ENCODE data around the gene PAPOLB. TPM values are rescaled to one million over a fixed set of nuclear protein-coding genes. Genes with fewer than 3 reads are reported as not detected.

The PAPOLB gene
- total RNA-seq, 4 donors from 2014 or later, result 0.10 TPM; not detected in 3

- no peaks in the 10 kb centered on the region for H3K36me3 ChIP-seq
- in situ Hi-C loops (cut with MboI; ENCODE audit: low sequenced_read_pairs in 4 of 4) (no loop called here), intact Hi-C loops (cut with DNase I; ENCODE audit: low total_unique reads) (no loop called here)
- H3K27ac ChIP-seq, result no peak overlapping the region
- H3K27me3 ChIP-seq, result no peaks in the 10 kb centered on the region
- TF ChIP-seq CTCF (IDR thresholded peaks at IDR 0.05 in 4 of 5, conservative IDR thresholded peaks at IDR 0.05 in 1 of 5) (no peak), POLR2A (IDR thresholded peaks at IDR 0.05) (no peak)
- no peaks in the 10 kb centered on the region for H3K4me1 ChIP-seq
- ATAC-seq, result no peak
- no peak overlapping the region for H3K4me3 ChIP-seq
- H3K9me3 ChIP-seq, result no peaks in the 10 kb centered on the region
- no peak for DNase-seq
Measured at GRCh38 chr7:4833691-4834600, 27.9 kb downstream of the PAPOLB start.

GRCh38 chr7:4833176-4833575, 28.7 kb downstream of the PAPOLB start:
- ATAC-seq (no peak), DNase-seq (no peak)
- in situ Hi-C loops (cut with MboI; ENCODE audit: low sequenced_read_pairs in 4 of 4), result no loop called here
- H3K9me3 ChIP-seq, result no peaks in the 10 kb centered on the region
- H3K27ac ChIP-seq, result no peak overlapping the region
- intact Hi-C loops (cut with DNase I; ENCODE audit: low total_unique reads), result no loop called here
- no peak overlapping the region for H3K4me3 ChIP-seq
- TF ChIP-seq CTCF (IDR thresholded peaks at IDR 0.05 in 4 of 5, conservative IDR thresholded peaks at IDR 0.05 in 1 of 5) (no peak), POLR2A (IDR thresholded peaks at IDR 0.05) (no peak)
- no peaks in the 10 kb centered on the region for H3K4me1 ChIP-seq
- H3K27me3 ChIP-seq, result no peaks in the 10 kb centered on the region
- H3K36me3 ChIP-seq, result no peaks in the 10 kb centered on the region

GRCh38 chr7:4832711-4833110, 29.1 kb downstream of the PAPOLB start:
- no peaks in the 10 kb centered on the region for H3K9me3 ChIP-seq
- DNase-seq (no peak), ATAC-seq (no peak)
- no peak for TF ChIP-seq CTCF (IDR thresholded peaks at IDR 0.05 in 4 of 5, conservative IDR thresholded peaks at IDR 0.05 in 1 of 5)
- no peak for TF ChIP-seq POLR2A (IDR thresholded peaks at IDR 0.05)
- in situ Hi-C loops (cut with MboI; ENCODE audit: low sequenced_read_pairs in 4 of 4), result no loop called here
- H3K27ac ChIP-seq, result no peak overlapping the region
- no peak overlapping the region for H3K4me3 ChIP-seq
- intact Hi-C loops (cut with DNase I; ENCODE audit: low total_unique reads), result no loop called here
- no peaks in the 10 kb centered on the region for H3K36me3 ChIP-seq
- no peaks in the 10 kb centered on the region for H3K4me1 ChIP-seq
- H3K27me3 ChIP-seq, result no peaks in the 10 kb centered on the region

- in situ Hi-C loops (cut with MboI; ENCODE audit: low sequenced_read_pairs in 4 of 4), result no loop called here
- intact Hi-C loops (cut with DNase I; ENCODE audit: low total_unique reads), result no loop called here
- ATAC-seq (no peak), DNase-seq (no peak)
- H3K9me3 ChIP-seq, result no peaks in the 10 kb centered on the region
- H3K4me3 ChIP-seq, result no peak overlapping the region
- H3K27ac ChIP-seq, result no peak overlapping the region
- TF ChIP-seq CTCF (IDR thresholded peaks at IDR 0.05 in 4 of 5, conservative IDR thresholded peaks at IDR 0.05 in 1 of 5) (no peak), POLR2A (IDR thresholded peaks at IDR 0.05) (no peak)
- no peaks in the 10 kb centered on the region for H3K36me3 ChIP-seq
- H3K4me1 ChIP-seq, result no peaks in the 10 kb centered on the region
- H3K27me3 ChIP-seq, result no peaks in the 10 kb centered on the region
Measured at GRCh38 chr7:4831723-4832495, 29.9 kb downstream of the PAPOLB start.
